Measurements from ENCODE around the gene TARP.

GRCh38 chr7:38317515-38317914 lies 44.1 kb upstream of the TARP start:
- TF ChIP-seq, protein P1, sequence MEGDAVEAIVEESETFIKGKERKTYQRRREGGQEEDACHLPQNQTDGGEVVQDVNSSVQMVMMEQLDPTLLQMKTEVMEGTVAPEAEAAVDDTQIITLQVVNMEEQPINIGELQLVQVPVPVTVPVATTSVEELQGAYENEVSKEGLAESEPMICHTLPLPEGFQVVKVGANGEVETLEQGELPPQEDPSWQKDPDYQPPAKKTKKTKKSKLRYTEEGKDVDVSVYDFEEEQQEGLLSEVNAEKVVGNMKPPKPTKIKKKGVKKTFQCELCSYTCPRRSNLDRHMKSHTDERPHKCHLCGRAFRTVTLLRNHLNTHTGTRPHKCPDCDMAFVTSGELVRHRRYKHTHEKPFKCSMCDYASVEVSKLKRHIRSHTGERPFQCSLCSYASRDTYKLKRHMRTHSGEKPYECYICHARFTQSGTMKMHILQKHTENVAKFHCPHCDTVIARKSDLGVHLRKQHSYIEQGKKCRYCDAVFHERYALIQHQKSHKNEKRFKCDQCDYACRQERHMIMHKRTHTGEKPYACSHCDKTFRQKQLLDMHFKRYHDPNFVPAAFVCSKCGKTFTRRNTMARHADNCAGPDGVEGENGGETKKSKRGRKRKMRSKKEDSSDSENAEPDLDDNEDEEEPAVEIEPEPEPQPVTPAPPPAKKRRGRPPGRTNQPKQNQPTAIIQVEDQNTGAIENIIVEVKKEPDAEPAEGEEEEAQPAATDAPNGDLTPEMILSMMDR (IDR thresholded peaks at IDR 0.05) = no peak
- no peak for TF ChIP-seq EP300 (IDR thresholded peaks at IDR 0.05)
- TF ChIP-seq POLR2A (IDR thresholded peaks at IDR 0.05) = no peak

All from ovary (tissue), 3 donors.